Activated T-cell treated with anti-CD3 and anti-CD28 coated beads, Interleukin-2, amount 50 U/mL, for 24 hours (primary cell): ENCODE measurements around the gene TMC8.
A peak's percentile ranks its signal among the peaks of the same experiment; 100 is the strongest.

Experiments used
- DNase-seq: peaks from one replicate; pipeline ENCODE4 v3.0.0-alpha.2; 2020
- H3K27ac Mint-ChIP-seq: 2 replicates; pipeline ENCODE4 v1.8.0; 2020; ENCODE audit warnings: mild to moderate bottlenecking, mixed read lengths
- H3K27me3 Mint-ChIP-seq: 2 replicates; pipeline ENCODE4 v1.8.0; 2020; ENCODE audit warnings: mixed read lengths
- H3K36me3 Mint-ChIP-seq: 2 replicates; pipeline ENCODE4 v1.8.0; 2020; ENCODE audit warnings: low read depth, mixed read lengths
- H3K4me1 Mint-ChIP-seq: 2 replicates; pipeline ENCODE4 v1.8.0; 2020; ENCODE audit warnings: low read depth, mixed read lengths
- H3K4me3 Mint-ChIP-seq: 2 replicates; pipeline ENCODE4 v1.8.0; 2020; ENCODE audit warnings: mild to moderate bottlenecking, moderate library complexity, mixed read lengths
- H3K9me3 Mint-ChIP-seq: 2 replicates; pipeline ENCODE4 v1.8.0; 2020; ENCODE audit warnings: mixed read lengths

Gene TMC8

DNA sequence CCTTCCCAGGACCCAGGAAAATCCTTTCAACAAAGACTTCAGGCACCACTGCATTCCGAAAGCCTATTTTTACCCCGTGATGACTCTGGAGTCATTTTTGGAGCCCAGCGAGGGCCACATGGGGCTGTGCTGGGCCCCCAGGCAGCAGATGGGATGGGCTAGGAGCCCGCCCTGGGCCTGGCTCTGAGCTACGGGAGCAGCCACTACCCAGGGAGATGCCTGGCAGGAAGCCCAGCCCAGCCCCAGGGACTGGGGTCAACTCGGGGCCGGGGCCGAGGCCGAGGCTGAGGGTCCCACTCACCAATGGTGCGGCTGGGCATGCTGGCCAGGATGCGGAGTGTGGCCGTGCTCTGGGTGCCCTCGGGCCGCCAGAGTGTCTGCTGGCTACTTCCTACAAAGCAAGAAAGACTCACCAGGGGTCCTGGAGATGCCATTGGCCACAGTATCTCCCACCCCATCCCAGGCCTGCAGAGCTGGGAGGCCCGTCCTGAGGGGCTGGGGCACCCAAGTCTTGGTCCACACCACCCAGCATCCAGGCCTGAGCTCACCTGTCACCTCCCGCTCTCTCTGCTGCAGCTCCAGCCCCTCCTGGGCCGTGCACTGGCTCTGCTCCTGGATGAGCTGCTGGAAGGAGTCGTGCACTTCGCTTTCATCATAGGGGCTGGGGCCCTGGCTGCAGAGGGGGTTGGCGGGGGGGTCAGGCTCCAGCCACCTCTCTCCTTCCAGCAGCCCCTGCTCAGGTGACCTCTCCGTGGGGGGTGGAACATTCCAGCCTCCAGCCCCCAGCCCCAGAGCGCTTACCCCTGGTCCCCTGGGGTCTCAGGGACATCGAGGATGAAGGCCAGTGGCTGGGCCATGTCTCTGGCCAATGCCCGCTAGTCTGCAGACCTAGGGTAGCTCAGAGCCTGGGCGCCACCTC lies 4.3 kb upstream of the TMC8 start:
- H3K36me3 Mint-ChIP-seq: peaks cover 59% of the 10 kb centered on the region
- H3K4me3 Mint-ChIP-seq: peak overlapping the region; percentile 89
- H3K27ac Mint-ChIP-seq: peak overlapping the region; percentile 92
- peaks cover 76% of the 10 kb centered on the region for H3K4me1 Mint-ChIP-seq
- H3K27me3 Mint-ChIP-seq: no peaks in the 10 kb centered on the region
- peak; percentile 56 for DNase-seq
- no peaks in the 10 kb centered on the region for H3K9me3 Mint-ChIP-seq

GRCh38 chr17:78126895-78127238 lies 3.7 kb upstream of the TMC8 start:
- Mint-ChIP-seq H3K27ac (peak overlapping the region; percentile 92), H3K4me1 (peaks cover 70% of the 10 kb centered on the region), H3K36me3 (peaks cover 53% of the 10 kb centered on the region), H3K27me3 (no peaks in the 10 kb centered on the region), H3K4me3 (peak overlapping the region; percentile 89), H3K9me3 (no peaks in the 10 kb centered on the region)
- no peak for DNase-seq

DNA sequence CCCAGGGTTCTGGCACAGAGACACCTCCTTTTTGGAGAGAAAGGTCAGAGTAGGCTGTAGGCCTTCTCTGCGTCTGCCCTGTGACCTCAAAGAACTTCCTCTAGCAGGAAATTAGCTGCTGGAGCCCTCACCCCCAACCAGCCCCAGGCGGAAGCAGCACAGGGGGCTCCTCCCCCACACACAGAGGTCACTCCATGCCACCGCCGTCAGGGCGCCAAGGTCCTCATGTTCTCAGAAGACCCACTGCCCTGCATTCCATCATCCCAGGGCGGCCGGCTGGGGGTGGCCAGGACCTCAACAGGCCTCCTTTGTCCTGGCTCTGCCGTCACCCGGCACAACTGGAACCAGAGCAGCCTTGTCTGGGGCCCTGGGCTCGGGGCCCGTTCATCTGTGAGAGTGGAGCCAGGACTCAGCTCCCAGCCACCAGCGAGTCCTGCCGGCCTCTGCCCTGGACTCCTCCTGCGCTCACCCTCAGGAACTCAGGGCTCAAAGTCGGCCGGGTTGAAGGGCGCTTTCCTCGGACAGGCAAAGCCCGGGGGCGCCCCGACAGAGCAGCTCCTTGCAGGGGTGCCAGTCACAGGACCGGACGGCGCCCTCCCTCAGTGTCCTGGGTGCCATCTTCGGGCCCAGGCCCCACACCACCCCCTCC lies 3.2 kb upstream of the TMC8 start:
- Mint-ChIP-seq H3K36me3 (peaks cover 48% of the 10 kb centered on the region), H3K27ac (peak overlapping the region; percentile 92), H3K4me1 (peaks cover 65% of the 10 kb centered on the region), H3K27me3 (no peaks in the 10 kb centered on the region), H3K9me3 (no peaks in the 10 kb centered on the region), H3K4me3 (peak overlapping the region; percentile 89)
- peak; percentile 76 for DNase-seq

GRCh38 chr17:78127888-78128550 lies 2.6 kb upstream of the TMC8 start:
- no peaks in the 10 kb centered on the region for H3K27me3 Mint-ChIP-seq
- H3K4me3 Mint-ChIP-seq: peak overlapping the region; percentile 89
- H3K27ac Mint-ChIP-seq: peak overlapping the region; percentile 92
- peaks cover 47% of the 10 kb centered on the region for H3K36me3 Mint-ChIP-seq
- H3K4me1 Mint-ChIP-seq: peaks cover 64% of the 10 kb centered on the region
- H3K9me3 Mint-ChIP-seq: no peaks in the 10 kb centered on the region
- peak; percentile 60 for DNase-seq

GRCh38 chr17:78128551-78129350 lies 1.8 kb upstream of the TMC8 start, which contains the start of gene TMC6:
TMC6 (minus strand) TSS chr17:78128755; CDS start chr17:78126832, 1,923 bp downstream.
- Mint-ChIP-seq H3K36me3 (peaks cover 47% of the 10 kb centered on the region), H3K9me3 (no peaks in the 10 kb centered on the region), H3K4me3 (peak within 1 kb of the TSS; percentile 93), H3K27me3 (no peaks in the 10 kb centered on the region), H3K4me1 (peaks cover 66% of the 10 kb centered on the region), H3K27ac (peak within 1 kb of the TSS; percentile 97)
- DNase-seq: peak; percentile 76

DNA sequence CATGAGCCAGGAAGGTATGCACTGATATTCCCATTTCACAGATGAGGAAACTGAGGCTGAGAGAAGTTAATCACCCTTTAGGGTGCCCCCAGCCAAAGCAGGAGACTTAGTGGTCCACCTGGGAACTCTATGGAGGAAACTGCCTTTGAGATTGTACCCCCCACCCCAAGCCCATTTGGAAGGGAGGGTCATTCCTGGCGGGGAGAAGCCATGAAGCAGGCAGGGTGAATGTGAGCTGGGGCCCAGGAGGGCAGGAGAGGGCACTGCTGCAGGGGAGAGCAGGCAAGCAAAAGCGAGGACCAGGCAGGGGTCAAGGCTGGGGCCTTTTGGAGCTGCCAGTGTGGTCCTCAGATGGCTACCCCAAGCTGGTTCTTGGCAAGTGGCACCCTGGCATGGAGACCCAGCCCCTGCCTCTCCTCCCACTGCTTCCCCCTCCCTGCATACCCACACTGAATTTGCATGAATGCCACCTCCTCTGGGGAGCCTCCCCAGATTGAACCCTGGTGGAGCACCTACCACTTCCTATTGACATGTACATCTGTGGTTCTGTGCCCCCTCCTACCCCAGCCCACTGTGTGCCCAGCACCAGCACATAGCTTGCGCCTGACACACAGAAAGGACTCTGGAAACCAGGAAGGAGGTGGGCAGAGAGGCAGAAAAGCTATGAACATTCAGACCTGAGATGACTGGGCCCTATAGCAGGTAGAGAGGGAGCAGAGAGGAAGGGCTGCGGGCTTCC lies 1.1 kb upstream of the TMC8 start:
- H3K36me3 Mint-ChIP-seq: peaks cover 47% of the 10 kb centered on the region
- peak; percentile 54 for DNase-seq
- peak overlapping the region; percentile 93 for H3K4me3 Mint-ChIP-seq
- peak overlapping the region; percentile 97 for H3K27ac Mint-ChIP-seq
- H3K4me1 Mint-ChIP-seq: peaks cover 66% of the 10 kb centered on the region
- no peaks in the 10 kb centered on the region for H3K27me3 Mint-ChIP-seq
- H3K9me3 Mint-ChIP-seq: no peaks in the 10 kb centered on the region

DNA sequence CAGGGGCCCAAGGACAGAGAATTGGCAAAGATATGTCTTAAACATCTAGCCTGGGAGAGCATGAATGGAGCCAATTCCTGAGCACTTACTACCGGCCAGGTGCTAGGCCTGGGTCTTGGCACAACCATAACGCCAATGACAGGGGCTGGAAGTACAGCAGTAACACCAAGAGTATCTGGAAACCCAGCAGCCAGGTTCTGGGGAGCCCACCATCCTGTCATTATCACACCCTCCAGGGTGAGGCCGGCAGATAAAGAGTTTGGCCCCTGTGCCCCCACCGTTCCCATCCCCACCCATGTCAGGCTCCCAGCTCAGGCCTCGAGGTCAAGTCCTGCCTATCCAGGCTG lies 508 bp upstream of the TMC8 start:
- H3K27ac Mint-ChIP-seq: peak overlapping the region; percentile 97
- no peaks in the 10 kb centered on the region for H3K9me3 Mint-ChIP-seq
- peaks cover 67% of the 10 kb centered on the region for H3K4me1 Mint-ChIP-seq
- no peak for DNase-seq
- peaks cover 50% of the 10 kb centered on the region for H3K36me3 Mint-ChIP-seq
- H3K4me3 Mint-ChIP-seq: peak overlapping the region; percentile 93
- H3K27me3 Mint-ChIP-seq: no peaks in the 10 kb centered on the region

DNA sequence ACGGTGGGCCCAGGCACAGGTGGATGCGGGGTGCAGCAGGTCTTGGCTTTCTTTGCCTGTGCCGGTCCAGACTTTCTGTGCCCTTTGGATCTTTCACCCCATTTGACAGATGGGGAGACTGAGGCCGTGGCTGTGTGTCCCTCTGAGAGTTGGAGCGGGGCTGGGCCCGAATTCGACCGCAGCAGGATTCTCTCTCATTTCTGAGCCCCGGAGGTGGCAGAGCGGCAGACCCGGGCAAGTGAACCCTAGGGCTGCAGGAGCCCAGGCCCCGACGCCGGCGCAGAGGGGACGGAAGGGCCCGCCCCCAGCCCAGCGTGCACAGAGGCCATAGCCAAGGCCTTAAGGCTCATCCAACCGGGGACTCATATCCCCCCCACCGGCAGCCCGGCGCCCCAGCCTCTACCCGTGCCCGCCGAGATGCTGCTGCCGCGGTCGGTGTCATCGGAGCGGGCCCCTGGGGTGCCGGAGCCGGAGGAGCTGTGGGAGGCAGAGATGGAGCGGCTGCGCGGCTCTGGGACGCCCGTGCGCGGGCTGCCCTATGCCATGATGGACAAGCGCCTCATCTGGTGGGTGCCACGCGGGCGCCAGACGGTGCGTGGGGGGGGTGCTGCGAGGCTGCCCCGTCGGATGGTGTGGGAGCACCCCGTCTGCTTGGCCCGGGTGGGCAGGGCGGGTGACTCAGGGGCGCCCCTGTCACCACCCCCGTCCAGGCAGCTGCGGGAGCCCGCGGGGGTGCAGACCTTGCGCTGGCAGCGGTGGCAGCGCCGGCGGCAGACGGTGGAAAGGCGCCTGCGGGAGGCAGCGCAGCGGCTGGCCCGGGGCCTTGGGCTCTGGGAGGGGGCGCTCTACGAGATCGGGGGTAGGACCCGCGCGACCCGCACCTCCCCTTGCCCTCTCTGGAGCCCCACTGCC lies 857 bp downstream of the TMC8 start:
- H3K36me3 Mint-ChIP-seq: peaks cover 59% of the 10 kb centered on the region
- DNase-seq: peak; percentile 83
- H3K9me3 Mint-ChIP-seq: no peaks in the 10 kb centered on the region
- H3K4me3 Mint-ChIP-seq: peak overlapping the region; percentile 93
- H3K27ac Mint-ChIP-seq: peak overlapping the region; percentile 97
- H3K27me3 Mint-ChIP-seq: no peaks in the 10 kb centered on the region
- H3K4me1 Mint-ChIP-seq: peaks cover 71% of the 10 kb centered on the region

- H3K4me1 Mint-ChIP-seq: peaks cover 72% of the 10 kb centered on the region
- H3K36me3 Mint-ChIP-seq: peaks cover 62% of the 10 kb centered on the region
- no peak for DNase-seq
- peak overlapping the region; percentile 88 for H3K27ac Mint-ChIP-seq
- H3K4me3 Mint-ChIP-seq: peak overlapping the region; percentile 93
- no peaks in the 10 kb centered on the region for H3K27me3 Mint-ChIP-seq
- H3K9me3 Mint-ChIP-seq: no peaks in the 10 kb centered on the region
These were observed 1.6 kb downstream of the TMC8 start for GRCh38 chr17:78132084-78132676.

DNA sequence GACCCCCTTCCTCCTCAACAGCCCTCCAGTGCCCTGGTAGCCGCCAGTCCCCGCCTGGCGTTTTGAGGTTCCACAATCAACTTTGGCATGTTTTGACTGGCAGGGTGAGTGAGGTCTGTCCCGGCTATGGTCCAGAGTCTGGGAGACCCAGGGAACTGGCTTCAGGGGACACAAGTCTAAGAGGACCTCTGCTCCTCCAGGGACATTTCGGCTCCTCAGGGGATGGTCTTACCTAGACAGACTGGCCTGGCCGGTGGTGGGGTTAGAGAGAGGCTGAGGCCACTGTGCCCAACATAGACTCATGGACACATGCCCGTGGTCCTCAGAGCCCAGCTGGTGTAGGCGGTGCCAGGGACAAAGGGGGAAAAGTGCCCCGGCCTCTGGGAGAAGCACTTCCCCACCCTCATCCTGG lies 2.2 kb downstream of the TMC8 start:
- H3K27me3 Mint-ChIP-seq: no peaks in the 10 kb centered on the region
- H3K4me1 Mint-ChIP-seq: peaks cover 75% of the 10 kb centered on the region
- peaks cover 62% of the 10 kb centered on the region for H3K36me3 Mint-ChIP-seq
- DNase-seq: no peak
- peak overlapping the region; percentile 93 for H3K4me3 Mint-ChIP-seq
- no peaks in the 10 kb centered on the region for H3K9me3 Mint-ChIP-seq
- H3K27ac Mint-ChIP-seq: peak overlapping the region; percentile 79

DNA sequence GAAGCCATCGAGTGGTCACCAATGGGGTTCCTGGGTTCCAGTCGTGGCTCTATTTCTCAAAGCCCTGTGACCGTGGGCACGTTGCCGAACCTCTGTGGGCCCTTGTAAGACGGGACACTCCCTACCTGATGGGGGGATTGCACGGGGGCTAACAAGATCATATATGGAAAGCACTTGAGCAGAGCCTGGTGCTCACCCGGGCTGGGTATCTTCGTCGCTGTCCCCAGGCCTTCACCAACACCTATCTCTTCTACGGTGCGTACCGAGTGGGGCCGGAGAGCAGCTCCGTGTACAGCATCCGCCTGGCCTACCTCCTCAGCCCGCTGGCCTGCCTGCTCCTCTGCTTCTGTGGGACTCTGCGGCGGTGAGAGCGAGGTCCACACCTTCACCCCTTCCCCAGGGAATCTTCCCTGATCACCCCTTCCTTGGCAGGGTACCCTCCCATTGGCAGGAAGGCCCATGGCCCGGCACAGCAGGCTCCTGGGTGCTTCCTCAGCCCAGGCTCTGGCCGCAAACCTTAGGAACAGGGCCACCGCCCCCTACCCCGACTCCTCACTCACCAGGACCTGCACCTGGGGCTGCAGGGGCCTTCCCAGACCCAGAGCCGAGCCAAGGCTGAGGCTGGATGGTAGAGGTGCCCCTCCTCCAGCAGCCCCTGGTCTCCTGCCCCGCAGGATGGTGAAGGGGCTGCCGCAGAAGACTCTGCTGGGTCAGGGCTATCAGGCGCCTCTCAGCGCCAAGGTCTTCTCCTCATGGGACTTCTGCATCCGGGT lies 2.8 kb downstream of the TMC8 start:
- no peak for DNase-seq
- H3K27ac Mint-ChIP-seq: peak overlapping the region; percentile 79
- H3K4me3 Mint-ChIP-seq: peak overlapping the region; percentile 93
- H3K4me1 Mint-ChIP-seq: peaks cover 80% of the 10 kb centered on the region
- no peaks in the 10 kb centered on the region for H3K9me3 Mint-ChIP-seq
- H3K36me3 Mint-ChIP-seq: peaks cover 65% of the 10 kb centered on the region
- H3K27me3 Mint-ChIP-seq: no peaks in the 10 kb centered on the region
